DOHH2 (cell line): ENCODE measurements around the gene CTTNBP2.

Experiments used
- H3F3A ChIP-seq: fragments of 200-600 bp; sonication (generic), shearing (Covaris generic); 2 replicates; pipeline ENCODE4 v1.6.0; 2016; ENCODE audit warnings: antibody characterized with exemption, mild to moderate bottlenecking; ENCODE audit not compliant: control insufficient read depth, insufficient read depth
- H3K27ac ChIP-seq: fragments of 200-600 bp; sonication (generic); 2 replicates; pipeline ENCODE4 v1.5.1; 2014; ENCODE audit warnings: low read depth, mild to moderate bottlenecking, low read length, moderate library complexity
- H3K27me3 ChIP-seq: fragments of 200-600 bp; sonication (generic); 2 replicates; pipeline ENCODE4 v1.6.1; 2014; ENCODE audit warnings: mild to moderate bottlenecking, low read length, mixed read lengths; ENCODE audit not compliant: control insufficient read depth
- H3K36me3 ChIP-seq: fragments of 200-600 bp; sonication (generic); 2 replicates; pipeline ENCODE4 v1.6.1; 2014; ENCODE audit warnings: mild to moderate bottlenecking, low read length, moderate library complexity, mixed read lengths; ENCODE audit not compliant: control insufficient read depth
- H3K4me1 ChIP-seq: fragments of 200-600 bp; sonication (generic); 2 replicates; pipeline ENCODE4 v1.6.1; 2014; ENCODE audit warnings: mild to moderate bottlenecking, low read length, mixed read lengths; ENCODE audit not compliant: control insufficient read depth
- H3K4me2 ChIP-seq: fragments of 200-600 bp; sonication (generic); 2 replicates; pipeline ENCODE4 v1.6.0; 2014; ENCODE audit warnings: mild to moderate bottlenecking, low read length, moderate library complexity
- H3K4me3 ChIP-seq: fragments of 200-600 bp; sonication (generic); 2 replicates; pipeline ENCODE4 v1.5.1; 2014; ENCODE audit warnings: mild to moderate bottlenecking, low read length, mixed read lengths
- H3K79me2 ChIP-seq: fragments of 200-600 bp; sonication (generic); 2 replicates; pipeline ENCODE4 v1.6.1; 2014; ENCODE audit warnings: mild to moderate bottlenecking, low read length, mixed read lengths; ENCODE audit not compliant: control insufficient read depth
- H3K9me2 ChIP-seq: fragments of 200-600 bp; sonication (generic); replicated peaks from 2 replicates; pipeline ENCODE4 v1.6.1; 2014; ENCODE audit warnings: mild to moderate bottlenecking, low read length, mixed read lengths; ENCODE audit not compliant: control insufficient read depth
- H3K9me3 ChIP-seq: fragments of 200-600 bp; sonication (generic); 2 replicates; pipeline ENCODE4 v1.6.1; 2014; ENCODE audit warnings: antibody characterized with exemption, low read length, mixed read lengths; ENCODE audit not compliant: control insufficient read depth, insufficient read depth
- H4K20me1 ChIP-seq: fragments of 200-600 bp; sonication (generic); 2 replicates; pipeline ENCODE4 v1.6.0; 2014; ENCODE audit warnings: low read depth, mild to moderate bottlenecking, antibody characterized with exemption, low read length, moderate library complexity; ENCODE audit not compliant: control insufficient read depth, insufficient read depth
- CTCF ChIP-seq: fragments of 200-600 bp; sonication (generic); IDR thresholded peaks from one replicate; pipeline ENCODE4 v1.5.1; 2014; ENCODE audit warnings: antibody characterized with exemption, mild to moderate bottlenecking, low read depth, low read length; ENCODE audit not compliant: poor library complexity, severe bottlenecking
- EZH2phosphoT487 ChIP-seq: fragments of 200-600 bp; sonication (generic); IDR thresholded peaks from 2 replicates; pipeline ENCODE4 v1.6.1; 2017; ENCODE audit warnings: borderline replicate concordance, mild to moderate bottlenecking, antibody characterized with exemption, low read length, moderate library complexity, mixed read lengths

CTTNBP2 gene

GRCh38 chr7:117862378-117862777, 10.9 kb downstream of the CTTNBP2 start:
- Histone ChIP-seq H3K4me3 (no peak overlapping the region), H3K79me2 (no peaks in the 10 kb centered on the region), H3K36me3 (no peaks in the 10 kb centered on the region), H3F3A (no peaks in the 10 kb centered on the region), H3K4me2 (no peak overlapping the region), H3K9me2 (no peaks in the 10 kb centered on the region), H3K27ac (no peak overlapping the region), H3K4me1 (no peaks in the 10 kb centered on the region), H3K9me3 (no peaks in the 10 kb centered on the region), H3K27me3 (no peaks in the 10 kb centered on the region), H4K20me1 (no peaks in the 10 kb centered on the region)
- TF ChIP-seq CTCF = no peak
- no peak for TF ChIP-seq EZH2phosphoT487

DNA sequence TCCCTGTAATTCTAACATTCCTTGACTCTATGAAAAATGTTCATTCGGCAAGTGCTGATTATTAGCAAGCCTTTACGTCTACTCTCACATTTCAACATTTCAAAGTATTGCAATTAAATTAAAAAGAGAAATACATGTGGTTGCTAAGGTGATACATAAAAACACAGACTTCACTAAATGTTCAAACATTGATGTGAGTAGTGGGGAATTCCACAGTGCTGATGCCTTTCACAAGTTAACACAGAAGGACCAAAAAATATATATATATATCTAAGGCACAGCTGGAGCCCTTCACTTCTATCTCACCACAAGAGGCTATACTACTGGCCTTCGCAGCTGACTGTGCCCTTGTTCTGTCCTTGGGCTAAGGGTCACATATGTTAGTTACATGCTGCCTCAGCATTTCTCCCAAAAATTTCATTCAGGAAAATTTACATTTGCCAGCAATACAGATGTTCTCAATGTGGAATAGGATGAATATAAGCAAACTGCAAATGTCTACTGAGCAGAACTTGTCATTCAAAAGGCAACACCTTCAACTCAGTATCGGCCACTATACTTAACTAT, 13.9 kb downstream of the CTTNBP2 start:
- Histone ChIP-seq H3K9me3 (no peaks in the 10 kb centered on the region), H3K79me2 (no peaks in the 10 kb centered on the region), H3K4me2 (no peak overlapping the region), H3K27ac (no peak overlapping the region), H3K4me1 (no peaks in the 10 kb centered on the region), H3K4me3 (no peak overlapping the region), H3K27me3 (no peaks in the 10 kb centered on the region), H4K20me1 (no peaks in the 10 kb centered on the region), H3F3A (no peaks in the 10 kb centered on the region), H3K9me2 (no peaks in the 10 kb centered on the region), H3K36me3 (no peaks in the 10 kb centered on the region)
- TF ChIP-seq CTCF (no peak), EZH2phosphoT487 (no peak)

GRCh38 chr7:117858712-117859111, 14.5 kb downstream of the CTTNBP2 start:
- no peak overlapping the region for H3K27ac ChIP-seq
- H3K4me3 ChIP-seq = no peak overlapping the region
- no peak overlapping the region for H3K4me2 ChIP-seq
- H3K4me1 ChIP-seq = no peaks in the 10 kb centered on the region
- no peaks in the 10 kb centered on the region for H4K20me1 ChIP-seq
- no peaks in the 10 kb centered on the region for H3K9me3 ChIP-seq
- H3F3A ChIP-seq = no peaks in the 10 kb centered on the region
- H3K9me2 ChIP-seq = no peaks in the 10 kb centered on the region
- H3K36me3 ChIP-seq = no peaks in the 10 kb centered on the region
- no peaks in the 10 kb centered on the region for H3K79me2 ChIP-seq
- no peak for TF ChIP-seq EZH2phosphoT487
- no peak for TF ChIP-seq CTCF
- no peaks in the 10 kb centered on the region for H3K27me3 ChIP-seq

GRCh38 chr7:117857718-117858117, 15.5 kb downstream of the CTTNBP2 start:
- H3K36me3 ChIP-seq = no peaks in the 10 kb centered on the region
- H4K20me1 ChIP-seq = no peaks in the 10 kb centered on the region
- no peaks in the 10 kb centered on the region for H3F3A ChIP-seq
- H3K9me3 ChIP-seq = no peaks in the 10 kb centered on the region
- H3K27me3 ChIP-seq = no peaks in the 10 kb centered on the region
- H3K4me2 ChIP-seq = no peak overlapping the region
- TF ChIP-seq EZH2phosphoT487 (no peak), CTCF (no peak)
- H3K4me3 ChIP-seq = no peak overlapping the region
- no peaks in the 10 kb centered on the region for H3K4me1 ChIP-seq
- H3K9me2 ChIP-seq = no peaks in the 10 kb centered on the region
- H3K79me2 ChIP-seq = no peaks in the 10 kb centered on the region
- no peak overlapping the region for H3K27ac ChIP-seq
